A549 (cell line): ENCODE data around the gene DEDD2.

ENCODE experiments used
- BCL3 ChIP-seq: fragments of >200 bp; sonication (Bioruptor Twin); formaldehyde crosslinking; IDR thresholded peaks from 3 replicates; pipeline ENCODE4 v1.6.1; 2016
- CTCF ChIP-seq: fragments of >200 bp; sonication (Bioruptor Twin); formaldehyde crosslinking; IDR thresholded peaks from 3 replicates; pipeline ENCODE4 v1.5.1; 2016
- EHF ChIP-seq: fragments of 250-450 bp; sonication (Bioruptor Pico); IDR thresholded peaks from 2 replicates; pipeline ENCODE4 v1.5.0; 2020; ENCODE audit warnings: mild to moderate bottlenecking
- PHF8 ChIP-seq: fragments of 200-600 bp; sonication (generic); IDR thresholded peaks from 2 replicates; pipeline ENCODE4 v1.6.1; 2016; ENCODE audit warnings: low read depth, mild to moderate bottlenecking, antibody characterized with exemption, moderate library complexity, borderline replicate concordance
- POLR2A ChIP-seq: IDR thresholded peaks from 2 replicates; pipeline ENCODE4 v1.6.1; 2012; ENCODE audit warnings: mild to moderate bottlenecking, low read length
- POLR2AphosphoS2 ChIP-seq: conservative IDR thresholded peaks from 2 replicates; pipeline ENCODE4 v1.6.1; 2012; ENCODE audit warnings: low read length, improper control_type of control experiment, inconsistent platforms
- RAD21 ChIP-seq, 2 experiments: fragments of >200 bp in 1 of 2; sonication (Bioruptor Twin) in 1 of 2; formaldehyde crosslinking in 1 of 2; IDR thresholded peaks in 1 of 2; conservative IDR thresholded peaks in 1 of 2; 2 replicates in 1 of 2; 3 replicates in 1 of 2; pipeline ENCODE4 v1.6.1; 2012 to 2018; ENCODE audit warnings: inconsistent platforms in 1 of 2
- REST ChIP-seq: fragments of 200-600 bp; sonication (generic); IDR thresholded peaks from 2 replicates; pipeline ENCODE4 v1.6.1; 2016; ENCODE audit warnings: antibody characterized with exemption, mild to moderate bottlenecking, moderate library complexity
- RFX5 ChIP-seq: fragments of 450-650 bp; IDR thresholded peaks from 2 replicates; pipeline ENCODE4 v1.7.1; 2014; ENCODE audit warnings: antibody characterized with exemption, mild to moderate bottlenecking, moderate library complexity
- TF ChIP-seq, protein P1 (sequence below): IDR thresholded peaks from 2 replicates; pipeline ENCODE4 v1.6.1; 2012

- TF ChIP-seq POLR2AphosphoS2 (no peak), CTCF (no peak), POLR2A (no peak), RAD21 (conservative IDR thresholded peaks at IDR 0.05 in 1 of 2, IDR thresholded peaks at IDR 0.05 in 1 of 2) (no peak), REST (no peak), RFX5 (no peak), PHF8 (no peak), EHF (CRISPR knock-in tag) (no peak), BCL3 (no peak)
- TF ChIP-seq, protein P1, sequence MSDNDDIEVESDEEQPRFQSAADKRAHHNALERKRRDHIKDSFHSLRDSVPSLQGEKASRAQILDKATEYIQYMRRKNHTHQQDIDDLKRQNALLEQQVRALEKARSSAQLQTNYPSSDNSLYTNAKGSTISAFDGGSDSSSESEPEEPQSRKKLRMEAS: no peak
Measured at GRCh38 chr19:42149447-42150202, 67.9 kb downstream of the DEDD2 start.
